Activated CD8-positive, alpha-beta T cell treated with anti-CD3 and anti-CD28 coated beads for 36 hours (primary cell): Measurements from ENCODE around the gene SPTLC3. TPM values are rescaled to one million over a fixed set of nuclear protein-coding genes. Genes with fewer than 3 reads are reported as not detected.
"Not testable (repeated sequence)": the region's sequence is repeated elsewhere in the genome, so short reads cannot be mapped to it uniquely, and the experiment has no call there.

Experiments
- ATAC-seq: fragments of 200-7000 bp; cut with Tn5 transposase; one replicate; pipeline ENCODE4 v1.10.0; 2021; ENCODE audit warnings: mild to moderate bottlenecking, moderate library complexity
- CTCF ChIA-PET: fragments of 350-600 bp; sonication (Branson Sonifier 250); formaldehyde crosslinking; loops from one replicate; lab custom pipeline; 2021; ENCODE audit warnings: antibody characterized with exemption; lab: Charles Lee
- POLR2A ChIA-PET: fragments of 350-600 bp; sonication (Branson Sonifier 250); formaldehyde crosslinking; loops from one replicate; lab custom pipeline; 2021; ENCODE audit warnings: antibody characterized with exemption; lab: Charles Lee
- DNase-seq: peaks from one replicate; pipeline ENCODE4 v3.0.0-alpha.2; 2020
- H3K27ac Mint-ChIP-seq: one replicate; pipeline ENCODE4 v1.8.0; 2021; ENCODE audit warnings: mild to moderate bottlenecking, mixed read lengths
- H3K27me3 Mint-ChIP-seq: one replicate; pipeline ENCODE4 v1.8.0; 2021; ENCODE audit warnings: mixed read lengths
- H3K36me3 Mint-ChIP-seq: one replicate; pipeline ENCODE4 v1.8.0; 2021; ENCODE audit warnings: low read depth, mixed read lengths
- H3K4me1 Mint-ChIP-seq: one replicate; pipeline ENCODE4 v1.8.0; 2021; ENCODE audit warnings: low read depth, mixed read lengths
- H3K4me3 Mint-ChIP-seq: one replicate; pipeline ENCODE4 v1.8.0; 2021; ENCODE audit warnings: mild to moderate bottlenecking, moderate library complexity, mixed read lengths
- H3K9me3 Mint-ChIP-seq: one replicate; pipeline ENCODE4 v1.8.0; 2021; ENCODE audit warnings: mixed read lengths
- intact Hi-C: fragments of 100-400 bp; cut with micrococcal nuclease; formaldehyde crosslinking; loops from one replicate; pipeline ENCODE4 v1.10.0; 2022
- total RNA-seq, 2 experiments: library from RNA; stranded (reverse); gene quantifications; one replicate each; pipeline ENCODE4 v1.2.3, GENCODE V29; 2021
- TF ChIP-seq, protein P1 (sequence below): fragments of 200-600 bp; IDR thresholded peaks from one replicate; pipeline ENCODE4 v1.8.0; 2022; ENCODE audit warnings: antibody characterized with exemption, mild to moderate bottlenecking

SPTLC3 gene
- total RNA-seq, 2 experiments from 2014 or later, result 0.72 to 0.77 TPM

- POLR2A ChIA-PET, result no interaction called here
- intact Hi-C loops, result no loop called here
These were observed 32.0 kb upstream of the SPTLC3 start for GRCh38 chr20:12976720-12977309.

GRCh38 chr20:12977328-12978125 lies 31.2 kb upstream of the SPTLC3 start:
- no peak for ATAC-seq
- no peak for DNase-seq
- TF ChIP-seq, protein P1, sequence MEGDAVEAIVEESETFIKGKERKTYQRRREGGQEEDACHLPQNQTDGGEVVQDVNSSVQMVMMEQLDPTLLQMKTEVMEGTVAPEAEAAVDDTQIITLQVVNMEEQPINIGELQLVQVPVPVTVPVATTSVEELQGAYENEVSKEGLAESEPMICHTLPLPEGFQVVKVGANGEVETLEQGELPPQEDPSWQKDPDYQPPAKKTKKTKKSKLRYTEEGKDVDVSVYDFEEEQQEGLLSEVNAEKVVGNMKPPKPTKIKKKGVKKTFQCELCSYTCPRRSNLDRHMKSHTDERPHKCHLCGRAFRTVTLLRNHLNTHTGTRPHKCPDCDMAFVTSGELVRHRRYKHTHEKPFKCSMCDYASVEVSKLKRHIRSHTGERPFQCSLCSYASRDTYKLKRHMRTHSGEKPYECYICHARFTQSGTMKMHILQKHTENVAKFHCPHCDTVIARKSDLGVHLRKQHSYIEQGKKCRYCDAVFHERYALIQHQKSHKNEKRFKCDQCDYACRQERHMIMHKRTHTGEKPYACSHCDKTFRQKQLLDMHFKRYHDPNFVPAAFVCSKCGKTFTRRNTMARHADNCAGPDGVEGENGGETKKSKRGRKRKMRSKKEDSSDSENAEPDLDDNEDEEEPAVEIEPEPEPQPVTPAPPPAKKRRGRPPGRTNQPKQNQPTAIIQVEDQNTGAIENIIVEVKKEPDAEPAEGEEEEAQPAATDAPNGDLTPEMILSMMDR, result no peak
- CTCF ChIA-PET, result interaction anchor here (1.1 kb wide), 2 partner anchors 12 to 53 kb away, joined by 3 to 4 read pairs; no protein-coding TSS in a partner anchor
- H3K9me3 Mint-ChIP-seq, result no peaks in the 10 kb centered on the region
- no peaks in the 10 kb centered on the region for H3K4me1 Mint-ChIP-seq
- intact Hi-C loops, result no loop called here
- POLR2A ChIA-PET, result no interaction called here
- no peaks in the 10 kb centered on the region for H3K36me3 Mint-ChIP-seq
- no peak overlapping the region for H3K4me3 Mint-ChIP-seq
- no peak overlapping the region for H3K27ac Mint-ChIP-seq
- peaks cover 7% of the 10 kb centered on the region for H3K27me3 Mint-ChIP-seq

More at GRCh38 chr20:12976720-12977309, 32.0 kb upstream of the SPTLC3 start:
- H3K4me3 Mint-ChIP-seq, result no peak overlapping the region
- H3K4me1 Mint-ChIP-seq, result no peaks in the 10 kb centered on the region
- no peaks in the 10 kb centered on the region for H3K9me3 Mint-ChIP-seq
- ATAC-seq (no peak), DNase-seq (no peak)
- no peaks in the 10 kb centered on the region for H3K36me3 Mint-ChIP-seq
- peaks cover 7% of the 10 kb centered on the region for H3K27me3 Mint-ChIP-seq
- TF ChIP-seq, protein P1, result no peak
- CTCF ChIA-PET, result interaction anchor here (0.6 to 1.8 kb wide), 4 partner anchors 11 to 456 kb away, joined by 3 to 4 read pairs (median 4); no protein-coding TSS in a partner anchor
- no peak overlapping the region for H3K27ac Mint-ChIP-seq

GRCh38 chr20:12978126-12978394 lies 30.7 kb upstream of the SPTLC3 start:
- ChIA-PET CTCF (no interaction called here), POLR2A (no interaction called here)
- TF ChIP-seq, protein P1, result no peak
- Mint-ChIP-seq H3K4me3 (no peak overlapping the region), H3K9me3 (no peaks in the 10 kb centered on the region), H3K36me3 (no peaks in the 10 kb centered on the region), H3K4me1 (no peaks in the 10 kb centered on the region), H3K27me3 (peaks cover 7% of the 10 kb centered on the region), H3K27ac (no peak overlapping the region)
- DNase-seq, result no peak
- intact Hi-C loops, result no loop called here
- no peak for ATAC-seq

GRCh38 chr20:12978613-12979495 lies 29.9 kb upstream of the SPTLC3 start:
- Mint-ChIP-seq H3K27ac (no peak overlapping the region), H3K27me3 (peaks cover 7% of the 10 kb centered on the region), H3K4me3 (no peak overlapping the region), H3K4me1 (no peaks in the 10 kb centered on the region), H3K9me3 (no peaks in the 10 kb centered on the region), H3K36me3 (no peaks in the 10 kb centered on the region)
- intact Hi-C loops, result no loop called here
- DNase-seq, result no peak
- TF ChIP-seq, protein P1, result no peak
- ATAC-seq, result no peak
- POLR2A ChIA-PET, result interaction anchor here (0.6 kb wide), 1 partner anchor 566 kb away, joined by 4 read pairs; no protein-coding TSS in a partner anchor
- CTCF ChIA-PET, result interaction anchor here (1.4 kb wide), 1 partner anchor 140 kb away, joined by 3 read pairs; no protein-coding TSS in a partner anchor

DNA sequence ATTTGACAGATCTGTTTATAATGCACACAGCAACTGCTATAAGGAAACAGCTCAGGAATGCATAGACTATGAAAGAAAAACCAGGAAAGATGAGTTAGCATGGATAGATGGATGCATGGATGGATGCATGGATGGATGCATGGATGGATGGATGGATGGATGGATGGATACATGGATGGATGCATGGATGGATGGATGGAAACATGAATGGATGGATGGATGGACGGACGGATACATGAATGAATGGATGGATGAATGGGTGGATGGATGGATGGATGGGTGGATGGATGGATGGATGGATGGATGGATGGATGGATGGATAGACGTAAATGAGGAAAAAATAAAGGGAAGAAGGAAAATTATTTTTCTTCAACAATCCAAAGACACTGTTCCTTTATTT lies 29.1 kb upstream of the SPTLC3 start:
- H3K27me3 Mint-ChIP-seq, DNase-seq: not testable (repeated sequence)

More for the DNA sequence above, 29.1 kb upstream of the SPTLC3 start:
- H3K4me3 Mint-ChIP-seq, ATAC-seq, H3K36me3 Mint-ChIP-seq, intact Hi-C loops, H3K9me3 Mint-ChIP-seq, H3K27ac Mint-ChIP-seq, H3K4me1 Mint-ChIP-seq: not testable (repeated sequence)
- ChIA-PET CTCF (interaction anchor here (1.4 kb wide), 1 partner anchor 139 kb away, joined by 3 read pairs; no protein-coding TSS in a partner anchor), POLR2A (interaction anchor here (0.7 kb wide), 1 partner anchor 246 kb away, joined by 3 read pairs; no protein-coding TSS in a partner anchor)
